Tibial nerve (tissue), 3 donors: ENCODE measurements around the gene RAX2.

Experiments used
- CTCF ChIP-seq, 5 experiments: fragments of 200-600 bp in 3 of 5; fragments of 450-650 bp in 2 of 5; sonication (generic) in 3 of 5; IDR thresholded peaks; one replicate each; pipeline ENCODE4 v1.5.1; 2016 to 2019; ENCODE audit warnings: antibody characterized with exemption in 5 of 5, mild to moderate bottlenecking in 3 of 5, moderate library complexity in 2 of 5
- POLR2A ChIP-seq, 2 donors: fragments of 450-650 bp; IDR thresholded peaks; one replicate each; pipeline ENCODE4 v1.6.1; 2017; ENCODE audit warnings: antibody characterized with exemption in 2 of 2, mild to moderate bottlenecking in 2 of 2, moderate library complexity in 2 of 2

GRCh38 chr19:3803114-3803888 lies 31.3 kb upstream of the RAX2 start:
- TF ChIP-seq POLR2A (IDR thresholded peaks at IDR 0.05) (no peak), CTCF (IDR thresholded peaks at IDR 0.05) (no peak)
